MM.1S (cell line): ENCODE results near the gene IRAK2.

Experiments
- DNase-seq: peaks from one replicate; pipeline ENCODE4 v3.0.0-alpha.2; 2015
- H2AFZ ChIP-seq: fragments of 300-600 bp; sonication (generic); 2 replicates; pipeline ENCODE4 v1.6.0; 2016; ENCODE audit warnings: antibody characterized with exemption, low read length
- H3F3A ChIP-seq: fragments of 300-600 bp; sonication (generic); 2 replicates; pipeline ENCODE4 v1.6.1; 2016; ENCODE audit warnings: mild to moderate bottlenecking, antibody characterized with exemption, low read length, moderate library complexity, mixed read lengths; ENCODE audit not compliant: insufficient read depth
- H3K27ac ChIP-seq: fragments of 300-600 bp; sonication (generic); 2 replicates; pipeline ENCODE4 v1.5.1; 2016; ENCODE audit warnings: mild to moderate bottlenecking, low read length
- H3K27me3 ChIP-seq: fragments of 300-600 bp; sonication (generic); replicated peaks from 2 replicates; pipeline ENCODE4 v1.6.0; 2016; ENCODE audit warnings: low read length; ENCODE audit not compliant: insufficient read depth
- H3K36me3 ChIP-seq: fragments of 300-600 bp; sonication (generic); replicated peaks from 2 replicates; pipeline ENCODE4 v1.6.1; 2016; ENCODE audit warnings: mild to moderate bottlenecking, low read length, mixed read lengths; ENCODE audit not compliant: insufficient read depth
- H3K4me1 ChIP-seq: fragments of 300-600 bp; sonication (generic); 2 replicates; pipeline ENCODE4 v1.6.1; 2016; ENCODE audit warnings: low read length, mixed read lengths
- H3K4me2 ChIP-seq: fragments of 300-600 bp; sonication (generic); 2 replicates; pipeline ENCODE4 v1.6.0; 2016; ENCODE audit warnings: low read depth, low read length
- H3K4me3 ChIP-seq: fragments of 300-600 bp; sonication (generic); 2 replicates; pipeline ENCODE4 v1.5.1; 2016; ENCODE audit warnings: low read length, mixed read lengths
- H3K79me2 ChIP-seq: fragments of 300-600 bp; sonication (generic); 2 replicates; pipeline ENCODE4 v1.6.1; 2016; ENCODE audit warnings: mixed run types, low read length, mixed read lengths
- H3K9ac ChIP-seq: fragments of 300-600 bp; sonication (generic); 2 replicates; pipeline ENCODE4 v1.6.1; 2016; ENCODE audit warnings: low read length, mixed read lengths
- H3K9me2 ChIP-seq: fragments of 300-600 bp; sonication (generic); replicated peaks from 2 replicates; pipeline ENCODE4 v1.6.1; 2016; ENCODE audit warnings: mild to moderate bottlenecking, low read length, mixed read lengths; ENCODE audit not compliant: insufficient read depth
- H3K9me3 ChIP-seq: fragments of 300-600 bp; sonication (generic); replicated peaks from 2 replicates; pipeline ENCODE4 v1.6.1; 2016; ENCODE audit warnings: mild to moderate bottlenecking, low read length, mixed read lengths; ENCODE audit not compliant: insufficient read depth
- H4K20me1 ChIP-seq: fragments of 300-600 bp; sonication (generic); 2 replicates; pipeline ENCODE4 v1.6.1; 2016; ENCODE audit warnings: mild to moderate bottlenecking, low read length, moderate library complexity, mixed read lengths; ENCODE audit not compliant: insufficient read depth
- CTCF ChIP-seq: fragments of 300-600 bp; sonication (generic); IDR thresholded peaks from 2 replicates; pipeline ENCODE4 v1.5.1; 2016; ENCODE audit warnings: antibody characterized with exemption, low read length, mixed read lengths
- EZH2 ChIP-seq: fragments of 300-600 bp; sonication (generic); optimal IDR thresholded peaks from 2 replicates; pipeline ENCODE3; 2017; ENCODE audit warnings: low read depth, mild to moderate bottlenecking, antibody characterized with exemption, low read length, mixed read lengths
- EZH2phosphoT487 ChIP-seq: fragments of 300-600 bp; sonication (generic); IDR thresholded peaks from 2 replicates; pipeline ENCODE4 v1.6.1; 2018; ENCODE audit warnings: antibody characterized with exemption, low read length

Gene IRAK2

GRCh38 chr3:10248184-10248983, 83.7 kb downstream of the IRAK2 start, which contains the start of gene TATDN2:
Gene TATDN2 (plus strand): TSS chr3:10248459. CDS start chr3:10249201, 742 bp downstream.
- H3K79me2 ChIP-seq, result peaks cover 44% of the 10 kb centered on the region
- H3K36me3 ChIP-seq, result no peaks in the 10 kb centered on the region
- 0 out of 2 replicates have a peak, but pooled peaks cover 10% of the 10 kb centered on the region for H3F3A ChIP-seq
- no peaks in the 10 kb centered on the region; the same call in 1 of the 2 replicates for H4K20me1 ChIP-seq
- peak within 1 kb of the TSS; percentile 93 for H2AFZ ChIP-seq
- H3K4me3 ChIP-seq, result peak within 1 kb of the TSS; percentile 85
- peak within 1 kb of the TSS; percentile 88 for H3K9ac ChIP-seq
- H3K9me3 ChIP-seq, result no peaks in the 10 kb centered on the region
- H3K27me3 ChIP-seq, result no peaks in the 10 kb centered on the region
- peak within 1 kb of the TSS; percentile 98 for H3K4me2 ChIP-seq
- H3K4me1 ChIP-seq, result peaks cover 13% of the 10 kb centered on the region
- H3K27ac ChIP-seq, result peak within 1 kb of the TSS; percentile 76
- no peak for TF ChIP-seq EZH2
- H3K9me2 ChIP-seq, result no peaks in the 10 kb centered on the region
- peak; percentile 100 for DNase-seq

- Histone ChIP-seq H3K79me2 (peaks cover 52% of the 10 kb centered on the region), H3K27me3 (no peaks in the 10 kb centered on the region), H4K20me1 (no peaks in the 10 kb centered on the region; the same call in 1 of the 2 replicates), H3K9me3 (no peaks in the 10 kb centered on the region), H3K27ac (peak overlapping the region; percentile 39; the same call in 1 of the 2 replicates), H3F3A (0 out of 2 replicates have a peak, but pooled peaks cover 10% of the 10 kb centered on the region), H3K4me3 (peak overlapping the region; percentile 85), H3K4me1 (peaks cover 13% of the 10 kb centered on the region), H2AFZ (peak overlapping the region; percentile 43), H3K9me2 (no peaks in the 10 kb centered on the region), H3K36me3 (no peaks in the 10 kb centered on the region), H3K9ac (peak overlapping the region; percentile 88), H3K4me2 (peak overlapping the region; percentile 98)
- TF ChIP-seq EZH2 (no peak), EZH2phosphoT487 (no peak), CTCF (no peak)
- DNase-seq, result peak; percentile 34
Observed at GRCh38 chr3:10248984-10249748, 84.4 kb downstream of the IRAK2 start.

GRCh38 chr3:10249833-10250232, 85.1 kb downstream of the IRAK2 start:
- Histone ChIP-seq H3K4me3 (peak overlapping the region; percentile 85), H3K9me2 (no peaks in the 10 kb centered on the region), H3K27ac (no peak overlapping the region), H2AFZ (0 out of 2 replicates have a peak overlapping the region, but pooled peaks have one; percentile 43), H4K20me1 (no peaks in the 10 kb centered on the region; the same call in 1 of the 2 replicates), H3K4me1 (peaks cover 13% of the 10 kb centered on the region), H3K9ac (peak overlapping the region; percentile 88; the same call in 1 of the 2 replicates), H3K36me3 (no peaks in the 10 kb centered on the region), H3K9me3 (no peaks in the 10 kb centered on the region), H3K27me3 (no peaks in the 10 kb centered on the region), H3F3A (0 out of 2 replicates have a peak, but pooled peaks cover 10% of the 10 kb centered on the region), H3K4me2 (peak overlapping the region; percentile 98), H3K79me2 (peaks cover 58% of the 10 kb centered on the region)
- no peak for TF ChIP-seq CTCF
- no peak for TF ChIP-seq EZH2
- peak; percentile 7 for DNase-seq
